NOMO-1 treated with DMSO at 0.1 percent for 48 hours (cell line): ENCODE results near the gene TMTC2.

Source experiments
- DNase-seq: peaks from one replicate; lab custom pipeline; 2025; ENCODE audit not compliant: unreplicated experiment; lab: John Stamatoyannopoulos, UW

TMTC2 gene

GRCh38 chr12:82838827-82839226 lies 152.1 kb downstream of the TMTC2 start:
- DNase-seq: no peak

GRCh38 chr12:82839796-82840195 lies 153.1 kb downstream of the TMTC2 start:
- DNase-seq: no peak

- no peak for DNase-seq
Observed at GRCh38 chr12:82841487-82841904, 154.8 kb downstream of the TMTC2 start.

DNA sequence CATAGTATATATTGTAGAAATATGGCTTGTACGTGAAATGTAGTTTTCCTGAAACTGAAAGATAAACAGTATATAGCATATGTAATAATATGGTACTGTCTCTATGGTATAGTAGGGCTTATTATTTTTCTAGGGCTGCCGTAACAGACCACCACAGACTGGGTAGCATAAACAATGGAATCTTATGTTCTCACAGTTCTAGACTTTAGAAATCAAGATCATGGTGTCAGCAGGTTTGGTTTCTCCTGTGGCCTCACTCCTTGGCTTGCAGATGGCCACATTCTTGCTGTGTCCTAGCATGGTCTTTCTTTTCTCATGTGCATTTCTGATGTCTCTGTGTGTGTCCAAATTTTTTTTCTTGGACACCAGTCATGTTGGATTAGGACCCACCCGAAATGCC lies 155.8 kb downstream of the TMTC2 start:
- DNase-seq: no peak

GRCh38 chr12:82845076-82845475 lies 158.4 kb downstream of the TMTC2 start:
- peak; percentile 40 for DNase-seq

- DNase-seq: no peak
Observed at GRCh38 chr12:82848845-82849244, 162.1 kb downstream of the TMTC2 start.

DNA sequence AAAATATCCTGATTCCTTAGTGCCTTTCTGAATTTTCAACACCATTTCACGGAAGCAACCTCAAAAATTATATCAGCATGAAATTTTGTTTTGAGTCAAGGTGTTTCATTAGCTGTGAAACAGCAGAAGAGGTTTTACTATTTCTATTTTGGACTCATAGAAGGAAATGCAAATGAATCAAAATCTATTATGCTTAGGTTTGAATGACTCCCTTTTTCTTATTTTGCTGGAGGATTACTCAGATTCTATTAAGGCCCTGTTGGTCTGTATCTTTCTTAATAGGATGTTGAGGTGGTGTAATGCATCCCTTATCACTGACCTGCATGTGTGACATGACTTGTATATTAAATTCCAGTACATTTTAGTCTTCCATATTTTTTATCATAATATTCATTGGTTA lies 165.8 kb downstream of the TMTC2 start:
- DNase-seq: no peak

DNA sequence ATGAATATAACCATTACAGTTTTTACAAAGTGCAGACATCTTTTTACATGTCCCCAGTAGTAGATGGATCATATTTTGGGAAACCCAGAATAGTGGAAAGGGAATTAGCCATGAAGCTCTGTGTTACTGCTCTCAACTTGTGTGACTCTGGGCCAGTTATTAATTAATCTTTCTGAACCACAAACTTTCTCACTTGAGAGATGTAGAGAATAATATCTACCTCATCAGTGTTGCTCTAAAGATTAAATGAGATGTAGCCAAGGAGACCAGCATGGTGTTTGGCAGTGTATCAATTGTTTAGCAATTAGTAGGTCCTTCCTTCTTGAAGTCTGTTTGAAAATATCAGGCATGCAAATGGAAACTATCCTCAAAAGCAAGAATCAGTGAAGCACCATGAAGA lies 169.2 kb downstream of the TMTC2 start:
- DNase-seq: no peak

GRCh38 chr12:82857276-82857675 lies 170.6 kb downstream of the TMTC2 start:
- DNase-seq: no peak

DNA sequence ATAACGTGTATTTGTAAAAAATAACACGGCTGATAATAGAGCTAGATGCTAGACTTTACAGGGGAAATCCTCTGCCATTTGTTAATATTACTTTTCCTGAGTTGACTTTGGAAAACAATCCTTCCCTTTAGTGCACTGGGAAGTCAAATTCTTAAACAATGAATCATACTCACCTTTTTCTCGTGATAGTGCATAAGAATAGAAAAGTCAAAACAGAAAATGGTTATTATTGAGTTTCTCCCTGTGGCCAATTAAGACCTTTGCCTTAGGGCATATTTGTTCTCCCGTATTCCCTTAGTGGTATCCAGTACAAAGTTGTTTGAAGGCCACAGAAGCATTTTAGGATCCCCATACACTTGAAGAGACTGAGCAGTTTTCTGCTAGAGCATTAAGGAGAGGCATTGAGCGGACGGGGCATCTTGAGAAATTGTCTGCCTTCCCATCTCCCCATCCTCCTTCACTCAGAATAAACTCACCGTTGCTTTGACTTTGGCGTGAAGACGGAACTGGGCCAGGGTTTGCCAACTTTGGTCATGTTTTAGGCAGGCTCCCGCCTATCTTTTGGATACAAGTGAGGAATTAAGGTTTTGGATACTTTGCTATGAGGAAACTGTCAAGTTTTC lies 171.3 kb downstream of the TMTC2 start:
- no peak for DNase-seq

DNA sequence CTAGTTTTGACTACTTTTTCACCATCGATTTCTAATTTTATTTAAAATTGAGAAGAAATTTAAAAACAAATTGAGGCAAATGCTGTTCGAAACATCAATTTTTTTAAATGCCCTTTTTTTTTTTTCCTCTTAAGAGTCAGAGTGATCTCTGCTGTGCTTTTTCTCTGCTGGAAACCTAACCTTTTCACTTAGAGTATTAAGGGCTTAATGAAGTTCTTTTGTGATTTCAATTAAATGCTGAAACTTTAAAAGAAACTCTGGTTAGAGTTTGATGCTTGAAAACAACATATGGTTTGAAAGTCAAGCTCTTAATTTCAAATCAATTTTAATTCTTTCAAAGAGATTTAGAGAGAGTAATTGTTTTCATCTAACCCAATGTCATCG lies 171.8 kb downstream of the TMTC2 start:
- DNase-seq: no peak

DNA sequence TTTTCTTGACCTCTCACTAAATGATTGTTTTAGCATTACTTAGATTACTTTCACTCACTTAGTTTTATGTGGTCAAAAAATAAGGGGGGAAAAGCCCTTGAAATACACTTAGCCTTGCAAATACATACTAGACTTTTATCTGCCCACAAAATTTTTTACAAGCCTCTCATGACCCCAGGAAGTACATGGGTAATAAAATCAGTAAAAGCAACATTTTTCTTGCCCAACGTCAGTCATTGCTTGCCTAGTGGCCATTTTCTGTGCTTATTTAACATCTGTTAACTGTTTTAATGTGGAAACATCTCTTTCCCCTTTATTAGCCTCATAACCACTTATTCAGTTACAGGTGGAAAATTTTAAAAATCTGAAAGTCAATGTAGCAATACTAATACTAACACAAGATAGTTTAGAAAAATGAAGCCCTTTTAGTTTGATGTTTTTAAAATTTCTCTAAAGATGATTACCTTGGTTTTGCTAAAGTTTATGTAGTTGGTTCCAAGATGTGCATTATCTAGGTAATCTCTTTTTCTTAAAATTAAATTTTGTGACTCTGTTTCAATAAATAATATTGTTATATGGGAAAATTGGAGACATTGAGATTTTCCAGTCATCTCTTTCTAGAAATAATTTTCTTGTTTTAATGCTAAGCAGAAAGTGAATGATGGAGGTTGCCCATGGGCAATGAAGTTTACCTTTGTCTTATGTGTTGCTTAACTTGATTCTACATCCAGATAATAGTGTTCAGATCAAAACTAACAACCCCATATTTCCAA lies 175.5 kb downstream of the TMTC2 start:
- no peak for DNase-seq

- no peak for DNase-seq
Observed at GRCh38 chr12:82862876-82863649, 176.4 kb downstream of the TMTC2 start.

- no peak for DNase-seq
Observed at GRCh38 chr12:82866227-82866775, 179.6 kb downstream of the TMTC2 start.

DNA sequence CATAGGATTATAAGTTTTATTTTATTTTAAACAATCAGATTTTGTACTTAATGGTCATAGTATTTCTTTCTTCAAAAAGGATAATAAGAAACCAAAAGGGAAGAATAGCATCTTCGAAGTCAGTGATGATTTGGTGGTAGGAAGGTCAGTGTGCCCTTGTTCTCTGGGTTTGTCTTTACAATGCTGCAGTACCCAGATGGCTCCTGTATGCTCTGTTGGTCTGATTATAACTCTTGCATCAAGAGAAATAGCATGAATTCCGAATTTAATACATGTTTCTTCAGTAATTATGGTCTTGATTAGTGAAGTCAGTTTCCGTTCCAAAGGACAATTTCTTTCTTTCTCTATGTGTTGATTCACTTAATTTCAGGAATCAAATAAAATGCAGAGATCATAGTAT lies 180.2 kb downstream of the TMTC2 start:
- no peak for DNase-seq

DNA sequence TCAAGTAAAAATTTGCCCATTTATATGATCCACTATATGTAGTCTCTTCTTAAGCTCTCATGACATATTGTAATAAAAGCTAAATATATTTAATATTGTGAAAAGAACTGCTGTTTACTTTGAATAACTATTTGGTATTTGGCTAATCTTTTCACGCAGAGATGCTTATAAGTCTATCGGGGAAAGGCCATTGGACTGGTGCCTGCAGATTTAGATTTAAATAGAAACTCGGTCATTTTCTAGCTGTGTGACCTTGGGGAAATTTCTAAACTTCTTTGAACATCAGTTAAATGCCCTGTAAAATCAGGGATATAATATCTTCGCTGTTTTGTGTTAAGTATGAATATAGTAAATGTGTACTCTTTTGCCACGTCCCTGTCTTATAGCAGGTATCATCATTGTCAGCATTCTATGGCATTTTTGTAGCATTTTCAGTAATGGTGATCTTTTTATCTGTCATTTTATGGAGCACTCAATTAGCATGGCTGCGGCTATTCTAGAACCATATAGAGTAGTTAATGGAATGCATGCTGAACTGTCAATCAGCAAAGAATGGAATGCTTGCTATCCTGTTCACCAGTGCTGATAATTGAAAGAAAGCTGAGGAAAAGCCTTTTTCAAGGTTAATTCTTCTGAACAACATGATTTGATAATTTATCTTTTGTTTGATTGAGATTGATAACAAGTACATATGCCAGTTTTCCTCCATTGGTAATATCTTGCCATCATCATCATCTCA lies 181.2 kb downstream of the TMTC2 start:
- DNase-seq: no peak

DNA sequence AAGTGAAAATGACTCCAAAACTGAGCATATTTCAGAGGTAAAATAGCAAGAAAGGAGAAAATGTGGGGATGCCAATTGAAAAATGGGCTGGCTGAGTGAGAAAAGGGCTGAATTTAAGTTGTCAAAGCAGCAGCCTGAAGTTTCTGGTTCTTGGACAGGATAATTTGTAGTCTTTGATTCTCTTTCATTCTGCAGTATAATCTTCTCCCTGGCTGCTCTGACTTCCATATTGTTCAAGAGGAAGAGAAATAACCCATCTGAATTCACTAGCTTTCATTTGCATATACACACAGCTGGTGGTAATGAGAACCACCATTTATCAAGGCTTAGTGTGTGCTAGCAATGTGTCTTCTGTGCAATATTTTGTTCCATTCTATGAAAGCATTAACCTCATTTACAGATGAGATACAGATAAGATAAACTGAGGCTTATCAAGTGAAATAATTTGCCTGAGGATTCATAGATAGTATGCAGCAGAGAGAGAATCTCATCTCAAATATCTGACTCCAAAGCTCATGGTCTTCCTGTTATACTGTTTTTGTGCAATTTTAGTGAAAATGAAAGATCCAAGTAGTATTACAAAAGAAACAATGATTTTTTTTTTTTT lies 184.2 kb downstream of the TMTC2 start:
- no peak for DNase-seq

DNA sequence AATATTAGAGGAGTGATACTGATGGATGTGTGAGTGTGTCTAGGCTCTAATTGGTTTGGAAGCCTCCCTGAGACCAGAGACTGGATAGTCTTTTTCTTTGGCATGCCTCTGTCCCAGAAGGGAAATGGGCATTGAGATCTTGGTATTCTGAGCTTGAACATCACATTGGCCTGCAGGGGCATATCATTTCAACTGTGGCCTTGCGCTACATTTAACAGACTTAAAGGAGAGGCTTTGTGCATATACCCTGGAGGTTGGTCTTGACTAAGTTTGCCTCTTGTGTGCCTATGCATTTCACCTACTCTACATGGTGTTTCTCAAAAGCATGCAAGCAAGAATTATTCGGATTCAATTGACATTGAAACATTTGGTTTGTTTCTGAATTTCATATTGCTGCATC lies 185.4 kb downstream of the TMTC2 start:
- no peak for DNase-seq

DNA sequence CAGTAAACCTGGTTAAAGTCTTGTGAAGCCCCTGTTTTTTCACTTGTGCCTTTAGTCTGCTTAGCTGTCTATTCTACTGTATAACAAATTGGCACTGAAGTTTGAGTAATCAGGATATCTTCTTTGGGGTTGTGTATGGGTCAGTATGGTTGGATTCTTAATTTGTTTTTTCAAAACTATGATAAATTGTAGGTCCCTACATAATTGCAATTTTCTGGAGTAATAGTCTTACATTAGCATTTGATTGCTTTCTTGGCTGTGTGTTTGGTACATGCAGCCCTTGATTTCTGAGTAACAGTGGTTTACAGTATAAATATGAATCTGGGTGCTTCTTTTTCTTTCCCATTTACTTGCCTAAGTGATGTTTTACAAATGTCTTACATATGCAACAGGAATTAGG lies 186.6 kb downstream of the TMTC2 start:
- DNase-seq: no peak

GRCh38 chr12:82873951-82874350 lies 187.2 kb downstream of the TMTC2 start:
- DNase-seq: no peak

GRCh38 chr12:82874945-82875344 lies 188.2 kb downstream of the TMTC2 start:
- no peak for DNase-seq
